Neural crest cell (in vitro differentiated cells): ENCODE measurements around the gene TMEM181. TPM values are rescaled to one million over a fixed set of nuclear protein-coding genes. Genes with fewer than 3 reads are reported as not detected.
"Not testable (repeated sequence)": the region's sequence is repeated elsewhere in the genome, so short reads cannot be mapped to it uniquely, and the experiment has no call there.

ENCODE experiments used
- DNase-seq: peaks from one replicate; pipeline ENCODE4 v3.0.0; 2021; ENCODE audit warnings: low read depth, mixed read lengths, low spot score
- H3K27ac Mint-ChIP-seq: one replicate; pipeline ENCODE4 v1.8.0; 2021; ENCODE audit warnings: mild to moderate bottlenecking, mixed read lengths; ENCODE audit not compliant: unreplicated experiment
- H3K27me3 Mint-ChIP-seq: 2 replicates; pipeline ENCODE4 v1.8.0; 2021; ENCODE audit warnings: low read depth, mild to moderate bottlenecking, mixed read lengths
- H3K36me3 Mint-ChIP-seq: 2 replicates; pipeline ENCODE4 v1.8.0; 2021; ENCODE audit warnings: low read depth, mild to moderate bottlenecking, mixed read lengths
- H3K4me1 Mint-ChIP-seq: 2 replicates; pipeline ENCODE4 v1.8.0; 2021; ENCODE audit warnings: mixed read lengths
- H3K4me3 Mint-ChIP-seq: one replicate; pipeline ENCODE4 v1.8.0; 2021; ENCODE audit warnings: mild to moderate bottlenecking, mixed read lengths
- H3K9me3 Mint-ChIP-seq: 2 replicates; pipeline ENCODE4 v1.8.0; 2021; ENCODE audit warnings: mixed read lengths
- CTCF ChIP-seq: fragments of 200-600 bp; sonication (generic); conservative IDR thresholded peaks from 2 replicates; pipeline ENCODE4 v1.5.0; 2021; ENCODE audit warnings: antibody characterized with exemption, mild to moderate bottlenecking
- total RNA-seq: library from RNA; stranded (reverse); gene quantifications from 2 replicates; pipeline ENCODE4 v1.2.1, GENCODE V29; 2021

Gene TMEM181
- total RNA-seq, 1 donor from 2014 or later, result 23.9 TPM

GRCh38 chr6:158653577-158654354 lies 93.9 kb downstream of the TMEM181 start:
- Mint-ChIP-seq H3K27ac (peak overlapping the region; percentile 22), H3K4me3 (no peak overlapping the region), H3K9me3 (no peaks in the 10 kb centered on the region), H3K36me3 (no peaks in the 10 kb centered on the region), H3K27me3 (peaks cover 11% of the 10 kb centered on the region), H3K4me1 (peaks cover 18% of the 10 kb centered on the region)
- no peak for TF ChIP-seq CTCF
- no peak for DNase-seq

- Mint-ChIP-seq H3K4me3 (no peak overlapping the region), H3K36me3 (no peaks in the 10 kb centered on the region), H3K4me1 (peaks cover 18% of the 10 kb centered on the region), H3K27me3 (peaks cover 12% of the 10 kb centered on the region), H3K27ac (no peak overlapping the region), H3K9me3 (no peaks in the 10 kb centered on the region)
- TF ChIP-seq CTCF, result no peak
- no peak for DNase-seq
Measured at GRCh38 chr6:158654498-158654897, 94.6 kb downstream of the TMEM181 start.

- H3K36me3 Mint-ChIP-seq, result no peaks in the 10 kb centered on the region
Measured at GRCh38 chr6:158654960-158655489, 95.1 kb downstream of the TMEM181 start.

GRCh38 chr6:158655569-158656450 lies 95.9 kb downstream of the TMEM181 start:
- no peaks in the 10 kb centered on the region for H3K36me3 Mint-ChIP-seq
- H3K27ac Mint-ChIP-seq, result peak overlapping the region; percentile 52
- TF ChIP-seq CTCF, result no peak
- H3K4me1 Mint-ChIP-seq, result peaks cover 18% of the 10 kb centered on the region
- peaks cover 11% of the 10 kb centered on the region for H3K27me3 Mint-ChIP-seq
- H3K9me3 Mint-ChIP-seq, result no peaks in the 10 kb centered on the region
- no peak overlapping the region for H3K4me3 Mint-ChIP-seq
- DNase-seq, result no peak

More at GRCh38 chr6:158654960-158655489, 95.1 kb downstream of the TMEM181 start:
- Mint-ChIP-seq H3K27ac (no peak overlapping the region), H3K4me3 (no peak overlapping the region), H3K4me1 (peaks cover 18% of the 10 kb centered on the region), H3K27me3 (peaks cover 9% of the 10 kb centered on the region), H3K9me3 (no peaks in the 10 kb centered on the region)
- no peak for TF ChIP-seq CTCF
- DNase-seq, result no peak

- not testable (repeated sequence) for H3K36me3 Mint-ChIP-seq, H3K4me3 Mint-ChIP-seq, H3K9me3 Mint-ChIP-seq, DNase-seq, H3K27ac Mint-ChIP-seq
- peaks cover 11% of the 10 kb centered on the region for H3K27me3 Mint-ChIP-seq
- H3K4me1 Mint-ChIP-seq, result peaks cover 18% of the 10 kb centered on the region
Measured at GRCh38 chr6:158656986-158657385, 97.1 kb downstream of the TMEM181 start.
